Measurements from ENCODE around the gene TTLL12. TPM values are rescaled to one million over a fixed set of nuclear protein-coding genes. Genes with fewer than 3 reads are reported as not detected.

Gene TTLL12
- total RNA-seq, 2 donors from 2014 or later = 22.4 to 23.2 TPM

DNA sequence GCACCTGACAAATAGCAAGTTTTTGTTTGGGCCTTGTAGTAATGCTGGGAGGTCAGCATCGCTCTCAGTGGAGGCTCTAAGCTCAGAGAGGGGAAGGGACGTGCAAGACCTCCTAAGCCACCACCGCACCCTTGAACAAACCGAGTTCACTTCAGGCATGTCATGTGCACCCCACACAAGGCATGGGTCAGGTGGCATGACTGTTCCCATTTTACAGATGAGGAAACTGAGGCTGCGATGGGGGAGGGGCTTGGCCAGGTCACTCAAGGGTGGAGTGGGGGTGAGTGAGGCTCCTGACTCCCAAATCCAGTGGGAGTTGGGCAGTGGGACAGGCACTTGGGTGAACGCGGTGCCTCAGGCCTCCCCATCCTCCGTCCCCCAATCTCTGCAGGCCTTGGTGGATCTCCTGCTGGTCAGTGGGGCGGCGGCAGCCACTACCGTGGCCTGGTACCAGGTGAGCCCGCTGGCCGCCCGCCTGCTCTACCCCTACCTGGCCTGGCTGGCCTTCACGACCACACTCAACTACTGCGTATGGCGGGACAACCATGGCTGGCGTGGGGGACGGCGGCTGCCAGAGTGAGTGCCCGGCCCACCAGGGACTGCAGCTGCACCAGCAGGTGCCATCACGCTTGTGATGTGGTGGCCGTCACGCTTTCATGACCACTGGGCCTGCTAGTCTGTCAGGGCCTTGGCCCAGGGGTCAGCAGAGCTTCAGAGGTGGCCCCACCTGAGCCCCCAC lies 24.4 kb downstream of the TTLL12 start:
- Histone ChIP-seq H3K27ac (no peak overlapping the region), H3K4me3 (no peak overlapping the region), H3K36me3 (peaks cover 18% of the 10 kb centered on the region), H3K9me3 (no peaks in the 10 kb centered on the region), H3K4me1 (ENCODE audit: control insufficient read depth in 1 of 2, low read depth in 2 of 2) (no peaks in the 10 kb centered on the region), H3K27me3 (replicated peaks; ENCODE audit: insufficient read depth) (no peaks in the 10 kb centered on the region)
- TF ChIP-seq CTCF (IDR thresholded peaks at IDR 0.05) = no peak
- DNase-seq (ENCODE audit: low spot score) (no peak), ATAC-seq (ENCODE audit: insufficient number of reproducible peaks, low FRiP score, low read depth) (no peak)

DNA sequence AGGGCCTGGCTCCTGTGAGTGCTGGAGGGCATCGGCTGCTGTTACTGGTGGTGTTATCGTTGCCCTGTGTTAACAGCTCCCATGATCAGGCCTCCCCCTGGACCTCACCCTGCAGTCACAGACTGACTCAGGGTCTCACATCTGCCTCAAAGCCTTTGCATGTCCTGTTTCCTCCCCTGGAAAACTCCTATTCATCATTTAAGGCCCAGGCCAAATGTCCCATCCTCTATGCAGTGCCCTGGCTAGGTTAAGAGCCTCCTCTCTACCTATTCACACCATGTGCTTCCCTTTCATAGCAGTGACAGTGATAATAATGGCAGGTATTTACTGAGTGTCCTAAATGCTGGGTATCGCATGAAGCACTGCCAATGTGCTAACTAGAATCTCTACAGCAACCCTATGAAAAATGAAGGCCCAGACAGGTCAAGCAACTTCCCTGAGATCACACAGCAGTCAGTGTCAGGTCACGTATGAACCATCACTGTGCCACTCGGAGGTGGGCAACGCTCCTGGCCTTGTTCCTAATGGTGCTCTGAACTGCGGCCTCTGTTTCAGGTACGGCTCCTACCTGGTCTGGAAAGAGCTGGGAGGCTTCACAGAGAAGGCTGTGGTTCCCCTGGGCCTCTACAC lies 26.3 kb downstream of the TTLL12 start:
- no peak for TF ChIP-seq CTCF (IDR thresholded peaks at IDR 0.05)
- Histone ChIP-seq H3K36me3 (peaks cover 16% of the 10 kb centered on the region), H3K9me3 (no peaks in the 10 kb centered on the region), H3K27ac (no peak overlapping the region), H3K4me1 (ENCODE audit: control insufficient read depth in 1 of 2, low read depth in 2 of 2) (no peaks in the 10 kb centered on the region), H3K4me3 (no peak overlapping the region), H3K27me3 (replicated peaks; ENCODE audit: insufficient read depth) (no peaks in the 10 kb centered on the region)
- DNase-seq (ENCODE audit: low spot score) (no peak), ATAC-seq (ENCODE audit: insufficient number of reproducible peaks, low FRiP score, low read depth) (no peak)

DNA sequence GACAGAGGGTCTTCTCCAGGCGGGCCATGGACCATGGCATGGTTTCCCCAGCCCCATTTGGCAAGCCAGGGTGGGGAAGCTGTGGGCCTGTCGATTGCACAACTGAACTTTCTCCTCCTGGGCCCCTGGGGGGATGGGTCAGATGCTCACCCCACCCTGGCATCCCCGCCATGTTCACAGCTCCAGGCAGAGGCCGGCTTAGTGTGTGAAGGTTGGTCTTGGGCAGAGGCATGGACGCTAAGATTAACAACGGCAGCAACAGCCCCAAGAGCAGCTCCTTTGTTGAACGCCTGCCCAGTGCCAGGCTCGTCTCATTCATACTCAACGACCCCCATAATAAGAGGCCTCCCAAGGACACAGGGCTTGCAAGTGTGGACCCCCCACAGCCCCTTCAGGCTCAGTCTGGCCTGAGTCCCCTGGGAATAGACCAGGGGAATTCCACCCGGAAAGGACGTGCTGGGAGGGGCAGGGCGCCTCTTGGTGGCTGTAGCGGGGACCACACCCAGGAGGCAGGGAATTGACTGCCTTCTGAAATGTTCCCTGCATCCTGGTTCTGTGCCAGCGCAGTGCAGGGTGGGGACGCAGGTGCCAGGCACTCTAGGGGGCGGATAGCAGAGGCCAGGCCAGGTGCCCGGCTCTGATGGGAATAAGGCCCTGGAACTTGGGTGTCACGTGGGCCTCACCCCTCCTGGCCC lies 27.3 kb downstream of the TTLL12 start:
- H3K36me3 ChIP-seq = peaks cover 16% of the 10 kb centered on the region
- ATAC-seq (ENCODE audit: insufficient number of reproducible peaks, low FRiP score, low read depth) (no peak), DNase-seq (ENCODE audit: low spot score) (no peak)
- no peaks in the 10 kb centered on the region for H3K9me3 ChIP-seq
- H3K27me3 ChIP-seq (replicated peaks; ENCODE audit: insufficient read depth) = no peaks in the 10 kb centered on the region
- no peaks in the 10 kb centered on the region for H3K4me1 ChIP-seq (ENCODE audit: control insufficient read depth in 1 of 2, low read depth in 2 of 2)
- TF ChIP-seq CTCF (IDR thresholded peaks at IDR 0.05) = no peak
- H3K27ac ChIP-seq = no peak overlapping the region
- H3K4me3 ChIP-seq = no peak overlapping the region

- DNase-seq (ENCODE audit: low spot score) = no peak
- Histone ChIP-seq H3K4me3 (no peak overlapping the region), H3K4me1 (ENCODE audit: control insufficient read depth in 1 of 2, low read depth in 2 of 2) (peaks cover 0 to 4% of the 10 kb centered on the region in 2 donors), H3K27me3 (replicated peaks; ENCODE audit: insufficient read depth) (no peaks in the 10 kb centered on the region), H3K9me3 (no peaks in the 10 kb centered on the region), H3K27ac (no peak overlapping the region), H3K36me3 (peaks cover 16% of the 10 kb centered on the region)
- ATAC-seq (ENCODE audit: insufficient number of reproducible peaks, low FRiP score, low read depth) = no peak
- no peak for TF ChIP-seq CTCF (IDR thresholded peaks at IDR 0.05)
Observed at GRCh38 chr22:43158778-43159483, 28.0 kb downstream of the TTLL12 start.

Data from thoracic aorta (tissue), 2 donors.